Astrocyte (in vitro differentiated cells and primary cell): ENCODE data around the gene PPP2CA.

Experiments used
- EZH2 ChIP-seq: IDR thresholded peaks from 2 replicates; pipeline ENCODE4 v1.6.1; 2012; ENCODE audit warnings: mild to moderate bottlenecking, low read length, inconsistent platforms; ENCODE audit not compliant: insufficient read depth
- TF ChIP-seq, protein P1 (sequence below): IDR thresholded peaks from 2 replicates; pipeline ENCODE4 v1.5.1; 2011; ENCODE audit warnings: low read depth, mild to moderate bottlenecking, inconsistent platforms, low read length, moderate library complexity; ENCODE audit not compliant: insufficient read depth

DNA sequence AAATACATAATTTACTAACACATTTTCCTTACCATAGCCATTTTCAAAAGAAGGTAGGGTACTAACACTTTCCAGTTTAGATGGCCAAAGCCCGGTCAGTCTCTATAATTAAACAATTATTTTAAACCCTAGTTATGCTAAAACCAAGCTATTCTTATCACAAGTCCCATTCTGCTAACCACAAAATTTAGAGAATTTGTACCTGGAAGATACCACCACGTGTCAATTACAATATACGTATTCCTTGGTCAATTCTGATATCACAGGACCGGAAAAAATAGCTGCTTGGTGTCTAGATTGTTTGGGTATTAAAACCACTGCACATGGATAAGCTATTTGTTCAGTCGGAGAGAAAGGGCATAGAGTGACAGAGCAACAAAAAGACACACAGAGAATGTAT, 30.2 kb downstream of the PPP2CA start:
- TF ChIP-seq EZH2, result no peak
- TF ChIP-seq, protein P1, sequence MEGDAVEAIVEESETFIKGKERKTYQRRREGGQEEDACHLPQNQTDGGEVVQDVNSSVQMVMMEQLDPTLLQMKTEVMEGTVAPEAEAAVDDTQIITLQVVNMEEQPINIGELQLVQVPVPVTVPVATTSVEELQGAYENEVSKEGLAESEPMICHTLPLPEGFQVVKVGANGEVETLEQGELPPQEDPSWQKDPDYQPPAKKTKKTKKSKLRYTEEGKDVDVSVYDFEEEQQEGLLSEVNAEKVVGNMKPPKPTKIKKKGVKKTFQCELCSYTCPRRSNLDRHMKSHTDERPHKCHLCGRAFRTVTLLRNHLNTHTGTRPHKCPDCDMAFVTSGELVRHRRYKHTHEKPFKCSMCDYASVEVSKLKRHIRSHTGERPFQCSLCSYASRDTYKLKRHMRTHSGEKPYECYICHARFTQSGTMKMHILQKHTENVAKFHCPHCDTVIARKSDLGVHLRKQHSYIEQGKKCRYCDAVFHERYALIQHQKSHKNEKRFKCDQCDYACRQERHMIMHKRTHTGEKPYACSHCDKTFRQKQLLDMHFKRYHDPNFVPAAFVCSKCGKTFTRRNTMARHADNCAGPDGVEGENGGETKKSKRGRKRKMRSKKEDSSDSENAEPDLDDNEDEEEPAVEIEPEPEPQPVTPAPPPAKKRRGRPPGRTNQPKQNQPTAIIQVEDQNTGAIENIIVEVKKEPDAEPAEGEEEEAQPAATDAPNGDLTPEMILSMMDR, result no peak
